Stomach smooth muscle (tissue), 2 donors: Measurements from ENCODE around the gene NAXE.

Source experiments
- H3K27ac ChIP-seq: one replicate; pipeline ENCODE4 v1.7.0; 2013; ENCODE audit warnings: mild to moderate bottlenecking, low read length, inconsistent platforms
- H3K27me3 ChIP-seq, 2 donors: one replicate each; pipeline ENCODE4 v1.7.0; 2013; ENCODE audit warnings: low read length in 2 of 2; ENCODE audit not compliant: insufficient read depth in 2 of 2, control insufficient read depth in 1 of 2
- H3K36me3 ChIP-seq, 2 donors: one replicate each; pipeline ENCODE4 v1.7.0; 2013; ENCODE audit warnings: low read length in 2 of 2; ENCODE audit not compliant: control insufficient read depth in 2 of 2, insufficient read depth in 2 of 2
- H3K4me1 ChIP-seq: one replicate; pipeline ENCODE4 v1.7.0; 2013; ENCODE audit warnings: low read length; ENCODE audit not compliant: control insufficient read depth, insufficient read depth
- H3K4me3 ChIP-seq, 2 donors: one replicate each; pipeline ENCODE4 v1.7.0; 2013; ENCODE audit warnings: low read length in 2 of 2
- H3K9ac ChIP-seq, 2 donors: one replicate each; pipeline ENCODE4 v1.7.0; 2013; ENCODE audit warnings: low read length in 2 of 2, mild to moderate bottlenecking in 1 of 2
- H3K9me3 ChIP-seq, 2 donors: one replicate each; pipeline ENCODE4 v1.7.0; 2013; ENCODE audit warnings: low read length in 2 of 2; ENCODE audit not compliant: control insufficient read depth in 2 of 2
- donor health status: healthy.
- donor health status: Pancreatic carcinoma.

NAXE gene

GRCh38 chr1:156593661-156593989 is 2.0 kb downstream of the NAXE start:
- H3K4me3 ChIP-seq: no peak overlapping the region
- no peaks in the 10 kb centered on the region for H3K27me3 ChIP-seq
- H3K9ac ChIP-seq: no peak overlapping the region
- peaks cover 14% of the 10 kb centered on the region for H3K4me1 ChIP-seq
- no peak overlapping the region for H3K27ac ChIP-seq
- H3K9me3 ChIP-seq: no peaks in the 10 kb centered on the region
- H3K36me3 ChIP-seq: peaks cover 43 to 48% of the 10 kb centered on the region in 2 donors

DNA sequence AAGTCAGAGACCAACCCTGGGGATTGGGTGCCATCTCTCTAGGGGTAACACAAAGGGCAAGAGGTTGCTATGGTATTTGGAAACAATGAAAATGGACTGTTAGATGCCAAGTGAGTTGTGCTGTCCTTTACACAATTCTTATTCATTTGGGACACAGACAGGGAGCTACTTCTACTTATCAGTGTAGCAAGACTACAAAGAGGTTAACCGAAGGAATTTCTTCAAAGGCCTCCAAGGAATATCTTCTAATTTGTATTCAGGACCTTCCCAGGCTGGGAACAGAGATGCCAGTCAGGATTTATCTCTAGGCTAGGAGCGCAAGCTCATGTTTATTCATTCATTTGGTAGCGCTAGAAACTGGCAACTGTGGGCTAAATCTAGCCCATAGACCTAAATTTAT is 2.6 kb downstream of the NAXE start:
- no peak overlapping the region for H3K27ac ChIP-seq
- no peaks in the 10 kb centered on the region for H3K9me3 ChIP-seq
- peaks cover 43 to 48% of the 10 kb centered on the region in 2 donors for H3K36me3 ChIP-seq
- H3K27me3 ChIP-seq: no peaks in the 10 kb centered on the region
- peaks cover 14% of the 10 kb centered on the region for H3K4me1 ChIP-seq
- H3K9ac ChIP-seq: no peak overlapping the region
- no peak overlapping the region for H3K4me3 ChIP-seq

GRCh38 chr1:156595016-156595415 is 3.4 kb downstream of the NAXE start:
- Histone ChIP-seq H3K9ac (no peak overlapping the region), H3K36me3 (peaks cover 43 to 48% of the 10 kb centered on the region in 2 donors), H3K27ac (no peak overlapping the region), H3K4me1 (peaks cover 14% of the 10 kb centered on the region), H3K27me3 (no peaks in the 10 kb centered on the region), H3K9me3 (no peaks in the 10 kb centered on the region), H3K4me3 (no peak overlapping the region)

GRCh38 chr1:156596426-156596825 is 4.8 kb downstream of the NAXE start:
- H3K4me3 ChIP-seq: no peak overlapping the region
- peaks cover 18% of the 10 kb centered on the region for H3K4me1 ChIP-seq
- H3K9me3 ChIP-seq: no peaks in the 10 kb centered on the region
- peaks cover 43 to 48% of the 10 kb centered on the region in 2 donors for H3K36me3 ChIP-seq
- H3K9ac ChIP-seq: no peak overlapping the region
- no peak overlapping the region for H3K27ac ChIP-seq
- no peaks in the 10 kb centered on the region for H3K27me3 ChIP-seq

DNA sequence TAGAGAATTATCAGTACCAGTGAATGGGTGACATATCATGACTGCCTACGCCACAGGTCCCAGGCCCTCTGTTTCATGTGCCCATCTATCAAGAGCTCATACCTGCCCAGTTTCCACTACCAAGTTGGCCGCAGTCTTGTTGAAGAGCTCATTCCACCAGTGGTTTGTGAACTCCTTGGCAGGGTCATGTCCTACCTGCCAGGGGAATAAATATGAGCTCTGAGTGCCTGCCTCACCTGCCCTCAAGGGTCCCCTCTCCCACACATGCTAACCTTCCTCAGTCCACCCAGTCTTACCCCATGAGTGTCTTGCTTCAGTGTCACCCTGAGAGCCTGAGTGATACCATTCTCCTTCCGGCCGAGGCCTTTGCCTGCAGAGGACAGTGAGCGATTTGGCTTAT is 6.5 kb downstream of the NAXE start:
- Histone ChIP-seq H3K27me3 (no peaks in the 10 kb centered on the region), H3K4me1 (peaks cover 14% of the 10 kb centered on the region), H3K9ac (no peak overlapping the region), H3K36me3 (peaks cover 37 to 44% of the 10 kb centered on the region in 2 donors), H3K9me3 (no peaks in the 10 kb centered on the region), H3K4me3 (no peak overlapping the region), H3K27ac (no peak overlapping the region)

DNA sequence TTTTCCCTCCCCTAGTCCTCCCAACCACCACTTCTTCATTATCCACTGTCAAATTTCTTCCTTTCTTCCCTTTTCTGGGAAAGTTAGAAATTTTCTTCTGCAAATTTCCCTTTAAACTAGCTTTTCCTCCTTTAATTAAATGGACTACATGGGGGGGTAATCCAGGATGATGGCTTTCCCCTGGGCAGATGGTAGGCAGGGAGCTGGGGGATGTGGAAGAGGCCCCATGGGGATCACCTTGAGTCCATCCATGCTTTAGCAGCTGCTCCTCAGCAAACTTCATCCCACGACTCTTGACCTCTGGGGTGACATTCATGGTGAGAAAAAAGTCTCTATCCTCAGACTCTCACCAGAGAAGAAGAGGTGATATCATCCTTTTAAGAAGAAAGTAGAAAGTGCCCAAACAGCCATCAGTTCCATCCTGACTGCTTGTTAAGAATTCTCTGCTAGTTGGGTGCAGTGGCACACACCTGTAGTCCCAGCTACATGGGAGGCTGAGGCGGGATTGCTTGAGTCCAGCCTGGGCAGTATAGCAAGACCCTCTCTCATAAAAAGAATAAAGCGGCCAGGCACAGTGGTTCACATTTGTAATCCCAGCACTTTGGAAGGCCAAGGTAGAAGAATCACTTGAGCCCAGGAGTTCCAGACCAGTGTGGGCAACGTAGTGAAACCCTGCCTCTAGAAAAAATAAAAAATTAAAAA is 7.3 kb downstream of the NAXE start:
- Histone ChIP-seq H3K4me3 (no peak overlapping the region), H3K4me1 (peaks cover 14% of the 10 kb centered on the region), H3K9ac (no peak overlapping the region), H3K9me3 (no peaks in the 10 kb centered on the region), H3K27me3 (no peaks in the 10 kb centered on the region), H3K36me3 (peaks cover 32 to 40% of the 10 kb centered on the region in 2 donors), H3K27ac (no peak overlapping the region)

- H3K4me1 ChIP-seq: peaks cover 14% of the 10 kb centered on the region
- no peak overlapping the region for H3K4me3 ChIP-seq
- H3K27me3 ChIP-seq: no peaks in the 10 kb centered on the region
- H3K27ac ChIP-seq: no peak overlapping the region
- H3K9ac ChIP-seq: no peak overlapping the region
- no peaks in the 10 kb centered on the region for H3K9me3 ChIP-seq
- H3K36me3 ChIP-seq: peaks cover 28 to 34% of the 10 kb centered on the region in 2 donors
Measured at GRCh38 chr1:156599811-156600210, 8.2 kb downstream of the NAXE start.

DNA sequence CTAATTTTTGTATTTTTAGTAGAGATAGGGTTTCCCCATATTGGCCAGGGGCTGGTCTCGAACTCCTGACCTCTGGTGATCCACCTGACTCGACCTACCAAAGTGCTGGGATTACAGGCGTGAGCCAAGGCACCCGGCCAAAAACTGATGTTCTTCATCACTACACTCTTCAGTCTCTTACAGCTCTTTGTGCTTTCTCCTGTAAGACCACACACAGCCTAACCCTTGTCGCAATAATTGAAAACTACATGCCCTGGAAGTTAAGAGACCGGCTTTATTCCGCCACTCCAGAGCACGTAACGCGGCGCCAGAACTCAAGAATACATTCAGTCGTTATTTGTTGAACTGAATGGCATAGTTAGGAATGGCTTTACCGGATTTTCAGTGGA is 9.2 kb downstream of the NAXE start:
- peak overlapping the region; percentile 79 for H3K27ac ChIP-seq

DNA sequence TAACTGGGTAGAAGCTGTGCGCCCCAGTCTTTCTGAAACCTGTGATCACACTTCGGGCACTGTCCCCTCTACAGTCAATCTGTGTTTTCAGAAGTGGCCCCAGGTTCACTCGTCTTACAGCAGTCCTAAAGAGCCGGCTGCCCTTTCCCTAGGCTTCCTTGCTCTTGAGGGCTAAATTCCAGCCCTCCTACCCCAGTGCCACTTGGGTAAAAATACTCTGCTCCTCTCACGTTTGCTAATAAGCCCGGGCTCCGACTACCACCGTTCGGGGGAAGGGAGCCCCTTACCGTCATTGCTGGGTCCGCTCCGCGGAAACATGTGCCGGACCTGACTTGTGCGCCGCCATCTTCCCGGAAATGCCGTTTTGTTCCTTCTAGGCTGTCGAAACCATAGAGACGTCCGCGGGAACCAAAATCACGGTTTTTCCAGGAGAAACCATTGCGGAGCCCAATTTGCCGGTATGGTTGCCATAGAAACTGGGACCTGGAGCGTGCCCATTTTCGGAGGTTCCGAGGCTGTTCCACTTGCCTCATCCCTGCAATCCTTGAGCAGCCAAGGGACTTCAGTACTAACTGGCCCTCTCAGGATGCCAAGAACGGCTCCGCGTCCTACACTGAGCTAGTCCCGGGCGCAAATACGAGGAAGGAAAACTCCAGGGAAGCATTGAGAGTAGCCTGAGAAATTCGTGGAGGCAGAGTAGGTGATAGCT is 9.7 kb downstream of the NAXE start, which contains the start of gene GPATCH4:
Gene GPATCH4, minus strand, starts transcription at position 358 of the 709 bp plus-strand sequence.
- H3K27me3 ChIP-seq: no peaks in the 10 kb centered on the region
- H3K36me3 ChIP-seq: peaks cover 21% of the 10 kb centered on the region in 2 donors
- peak within 1 kb of the TSS; percentile 87 to 90 for H3K9ac ChIP-seq
- H3K4me3 ChIP-seq: peak within 1 kb of the TSS; percentile 94 to 98
- H3K9me3 ChIP-seq: no peaks in the 10 kb centered on the region
- H3K4me1 ChIP-seq: peaks cover 14% of the 10 kb centered on the region
- peak within 1 kb of the TSS; percentile 79 for H3K27ac ChIP-seq

More for the DNA sequence above, 9.2 kb downstream of the NAXE start:
- Histone ChIP-seq H3K9ac (peak overlapping the region; percentile 87 to 90), H3K36me3 (peaks cover 26 to 27% of the 10 kb centered on the region in 2 donors), H3K4me3 (peak overlapping the region; percentile 94 to 98), H3K4me1 (peaks cover 14% of the 10 kb centered on the region), H3K9me3 (no peaks in the 10 kb centered on the region), H3K27me3 (no peaks in the 10 kb centered on the region)

- H3K4me1 ChIP-seq: peaks cover 14% of the 10 kb centered on the region
- no peaks in the 10 kb centered on the region for H3K9me3 ChIP-seq
- H3K27me3 ChIP-seq: no peaks in the 10 kb centered on the region
- H3K4me3 ChIP-seq: peak overlapping the region; percentile 94 to 98
- H3K36me3 ChIP-seq: peaks cover 15 to 16% of the 10 kb centered on the region in 2 donors
- H3K27ac ChIP-seq: peak overlapping the region; percentile 79
- peak overlapping the region; percentile 87 to 90 for H3K9ac ChIP-seq
Measured at GRCh38 chr1:156601892-156602291, 10.3 kb downstream of the NAXE start.

DNA sequence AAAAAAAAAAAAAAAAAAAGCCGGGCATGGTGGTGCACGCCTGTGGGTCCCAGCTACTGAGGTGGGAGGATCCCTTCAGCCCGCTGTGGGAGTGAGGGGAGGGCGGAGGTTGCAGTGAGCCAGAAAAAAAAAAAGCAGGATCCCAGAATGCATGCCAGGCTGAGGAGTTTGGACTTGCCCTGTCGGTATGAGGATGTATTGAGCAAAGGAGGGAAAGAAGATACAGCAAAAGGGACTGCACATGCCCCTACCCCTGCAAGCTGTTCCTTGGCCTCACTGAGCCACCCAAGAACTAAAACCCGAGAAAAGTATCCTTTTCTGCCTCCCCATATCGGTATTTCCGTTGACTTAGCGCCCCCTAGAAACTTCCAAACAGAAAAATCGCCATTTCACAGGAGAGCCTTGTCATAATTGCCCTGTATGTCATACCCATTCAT is 11.0 kb downstream of the NAXE start:
- Histone ChIP-seq H3K4me3 (no peak overlapping the region), H3K27ac (no peak overlapping the region), H3K9me3 (no peaks in the 10 kb centered on the region), H3K36me3 (peaks cover 9 to 10% of the 10 kb centered on the region in 2 donors), H3K27me3 (no peaks in the 10 kb centered on the region), H3K4me1 (peaks cover 14% of the 10 kb centered on the region), H3K9ac (no peak overlapping the region)
